Mammary epithelial cell (primary cell): ENCODE data around the gene RYR2.

Source experiments
- CTCF ChIP-seq, 2 donors: IDR thresholded peaks in 1 of 2; conservative IDR thresholded peaks in 1 of 2; 2 replicates each; pipeline ENCODE4 v1.5.1; 2011 to 2012; ENCODE audit warnings: inconsistent platforms in 2 of 2, low read length in 2 of 2, mild to moderate bottlenecking in 2 of 2, control low read depth in 1 of 2, low read depth in 1 of 2; ENCODE audit not compliant: insufficient read depth in 1 of 2; ENCODE audit errors: extremely low read depth in 1 of 2
- EZH2 ChIP-seq: IDR thresholded peaks from 2 replicates; pipeline ENCODE4 v1.6.1; 2012; ENCODE audit warnings: low read length, inconsistent platforms, borderline replicate concordance

- TF ChIP-seq CTCF (conservative IDR thresholded peaks at IDR 0.05 in 1 of 2, IDR thresholded peaks at IDR 0.05 in 1 of 2; ENCODE audit: extremely low read depth in 1 of 2, insufficient read depth in 1 of 2, low read depth in 1 of 2, low read length in 2 of 2) (no peak), EZH2 (no peak)
These were observed 43.4 kb upstream of the RYR2 start for GRCh38 chr1:236998546-236998945.
